ENCODE results near the gene SLC44A3.

Gene SLC44A3

DNA sequence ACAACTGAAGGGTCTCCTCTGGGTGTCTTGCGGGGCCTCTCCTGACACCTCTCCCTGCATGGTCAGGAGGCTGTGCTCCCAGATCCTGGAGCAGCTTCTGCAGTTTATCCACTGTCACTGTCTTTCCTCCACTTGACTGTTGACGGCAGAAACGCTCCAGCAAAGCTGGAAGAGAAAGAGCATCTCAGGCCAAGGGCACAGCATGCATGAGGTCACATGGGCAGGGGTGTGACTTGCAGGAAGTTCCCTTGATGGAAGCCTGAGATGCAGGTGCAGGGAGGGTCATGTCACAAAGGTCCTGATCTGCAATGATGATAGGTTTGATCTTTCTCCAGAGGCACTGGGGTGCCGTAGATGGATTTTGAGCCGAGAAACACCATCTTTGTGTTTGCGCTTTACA is 23.3 kb downstream of the SLC44A3 start:
- TF ChIP-seq CTCF (IDR thresholded peaks at IDR 0.05): no peak

GRCh38 chr1:94843846-94844245 is 23.7 kb downstream of the SLC44A3 start:
- TF ChIP-seq CTCF (IDR thresholded peaks at IDR 0.05): no peak

DNA sequence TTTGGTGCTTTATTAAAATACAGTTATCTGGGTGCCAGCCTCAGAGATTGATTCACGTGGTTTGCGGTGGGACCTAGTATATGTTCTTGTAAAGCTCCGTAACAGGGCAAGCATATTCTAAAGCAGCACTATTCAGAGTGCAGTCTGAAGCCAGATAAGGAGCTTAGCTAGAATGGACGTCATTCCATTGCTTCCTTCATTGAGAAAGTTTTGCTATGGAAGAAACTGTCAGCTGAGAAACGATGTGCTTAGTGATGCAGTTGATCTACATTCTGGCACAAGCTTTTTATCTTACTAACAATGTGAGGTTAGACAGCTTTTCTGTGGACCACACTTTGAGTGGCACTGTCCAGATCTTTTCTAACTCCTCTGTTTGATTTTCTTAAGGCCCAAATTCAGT is 26.2 kb downstream of the SLC44A3 start:
- TF ChIP-seq CTCF (IDR thresholded peaks at IDR 0.05): no peak

DNA sequence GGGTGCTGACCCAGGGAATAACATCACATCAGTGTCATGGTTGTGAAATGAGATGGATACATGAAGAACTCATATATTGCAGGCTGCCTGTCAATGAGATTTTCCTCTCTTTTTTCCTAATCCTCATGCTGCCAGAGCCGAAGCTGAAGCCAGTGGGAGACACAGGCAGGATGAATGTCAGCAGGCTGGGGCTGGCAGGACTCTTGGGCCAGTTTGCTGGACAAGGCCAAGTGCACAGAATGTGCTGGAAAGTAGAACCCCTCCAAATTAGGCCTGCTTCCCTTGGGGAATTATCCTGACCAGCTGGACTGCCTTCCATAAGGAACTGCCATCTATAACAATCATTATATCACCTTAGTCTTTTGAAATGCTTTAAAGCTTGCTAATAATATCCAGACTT is 31.4 kb downstream of the SLC44A3 start:
- TF ChIP-seq CTCF (IDR thresholded peaks at IDR 0.05): no peak

GRCh38 chr1:94852788-94853187 is 32.6 kb downstream of the SLC44A3 start:
- no peak for TF ChIP-seq CTCF (IDR thresholded peaks at IDR 0.05)

- peak; percentile 90 for TF ChIP-seq CTCF (IDR thresholded peaks at IDR 0.05)
Measured at GRCh38 chr1:94854458-94855306, 34.5 kb downstream of the SLC44A3 start.

- no peak for TF ChIP-seq CTCF (IDR thresholded peaks at IDR 0.05)
Measured at GRCh38 chr1:94855307-94855700, 35.1 kb downstream of the SLC44A3 start.
